Middle frontal gyrus (tissue), 1 donor: Measurements from ENCODE around the gene HMCES.
"Not testable (repeated sequence)": the region's sequence is repeated elsewhere in the genome, so short reads cannot be mapped to it uniquely, and the experiment has no call there.

Experiments used
- DNase-seq: peaks from one replicate; pipeline ENCODE4 v3.0.0-alpha.2; 2015; ENCODE audit warnings: low spot score; ENCODE audit errors: extremely low spot score

HMCES gene

DNA sequence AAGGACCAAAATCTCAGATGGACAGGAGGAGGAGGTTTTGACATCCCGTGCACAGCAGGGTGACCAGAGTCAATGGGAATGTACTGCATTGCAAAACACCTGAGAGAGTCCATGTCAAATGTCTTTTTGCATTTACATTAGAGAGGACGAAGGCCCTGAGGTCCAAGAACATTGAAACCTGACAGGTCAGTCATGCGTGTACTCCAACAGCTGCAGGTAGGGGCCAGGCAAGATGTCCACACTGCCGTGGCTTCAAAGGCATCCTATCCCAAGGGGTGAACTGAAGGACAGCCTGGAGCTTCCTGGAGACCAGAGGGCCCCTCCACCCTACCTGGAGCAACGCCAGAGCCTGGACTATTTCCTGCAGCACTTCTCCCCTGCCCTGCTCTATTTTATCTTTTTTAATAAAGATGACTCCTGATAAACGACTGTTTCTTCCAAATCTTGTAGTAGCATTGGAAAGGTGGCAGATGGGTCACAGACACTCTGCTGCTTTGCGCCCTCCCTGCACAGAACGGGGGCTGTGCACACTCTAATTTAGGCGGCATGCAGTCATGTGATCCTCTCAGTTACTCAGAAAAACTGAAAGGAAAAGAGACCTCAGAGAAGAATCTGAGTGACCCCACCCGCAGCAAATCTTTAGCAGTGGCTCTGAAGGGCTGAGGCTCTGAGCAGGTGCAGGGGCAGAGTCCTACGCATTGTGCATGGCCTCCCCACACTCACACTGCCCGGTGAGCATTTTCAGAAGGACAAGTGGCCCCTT is 68.2 kb downstream of the HMCES start:
- no peak for DNase-seq

DNA sequence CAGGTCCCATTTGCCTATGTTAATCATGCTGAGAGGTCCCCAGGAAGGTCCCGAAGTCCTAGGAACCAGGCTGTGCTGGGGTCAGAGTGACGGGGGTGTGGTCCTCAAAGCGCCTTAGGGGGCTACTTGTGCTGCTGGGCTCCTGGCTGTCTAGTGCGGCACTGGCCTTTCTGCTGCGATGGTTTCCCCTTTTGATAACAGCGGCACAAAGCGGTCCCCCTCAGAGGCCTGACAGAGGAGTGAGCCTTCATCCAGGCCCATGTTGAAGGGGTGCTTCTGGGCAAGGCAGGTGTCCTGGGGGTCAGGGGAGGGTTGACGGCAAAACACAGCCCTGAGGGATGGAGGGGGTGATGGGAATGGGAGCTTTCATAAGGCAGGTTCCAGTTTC is 68.8 kb downstream of the HMCES start:
- DNase-seq: no peak

DNA sequence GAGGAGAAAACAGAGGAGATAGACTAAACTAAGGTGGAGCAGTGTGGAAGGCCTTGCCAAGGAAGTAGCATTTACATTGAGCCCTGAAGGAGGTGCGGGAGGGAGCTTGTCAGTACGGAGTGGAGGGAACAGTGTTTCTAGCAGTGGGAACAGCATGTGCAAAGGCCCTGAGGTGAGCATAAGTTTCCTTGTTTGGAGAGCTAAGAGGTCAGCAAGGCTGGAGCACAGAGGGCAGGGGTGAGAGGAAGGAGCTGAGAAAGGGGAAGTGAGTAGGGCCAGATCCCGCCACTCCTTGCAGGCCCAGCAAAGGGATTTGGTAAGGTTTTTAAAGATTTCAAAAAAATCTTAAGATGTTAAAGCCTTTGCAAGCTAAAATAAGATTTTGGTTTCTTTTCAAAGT is 70.1 kb downstream of the HMCES start:
- no peak for DNase-seq

GRCh38 chr3:129349169-129349568 is 70.5 kb downstream of the HMCES start:
- DNase-seq: not testable (repeated sequence)

- DNase-seq: no peak
Observed at GRCh38 chr3:129349791-129350190, 71.1 kb downstream of the HMCES start.

- DNase-seq: no peak
Observed at GRCh38 chr3:129352045-129352444, 73.4 kb downstream of the HMCES start.

- DNase-seq: no peak
Observed at GRCh38 chr3:129352650-129353588, 74.2 kb downstream of the HMCES start.

DNA sequence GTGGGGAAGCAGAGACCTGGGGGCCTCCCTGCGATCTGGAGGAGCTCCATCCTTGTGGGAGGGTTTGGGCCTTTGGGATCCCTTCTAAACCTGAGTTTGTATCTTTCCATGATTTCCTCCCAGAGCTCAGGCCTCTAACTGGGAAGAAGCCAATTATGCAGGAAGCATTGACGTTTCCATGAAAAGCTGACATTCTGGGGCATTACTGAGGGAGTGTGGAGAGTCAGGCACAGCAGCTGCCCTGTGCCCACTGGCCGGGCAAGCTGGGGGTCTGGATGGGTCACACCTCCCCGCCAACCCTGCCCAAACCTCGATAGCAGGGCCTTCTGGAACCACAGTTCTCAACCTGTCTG is 74.9 kb downstream of the HMCES start:
- DNase-seq: no peak
